HEK293 (cell line): Measurements from ENCODE around the gene NLRP9.

Source experiments
- CTCF ChIA-PET: fragments of 350-600 bp; formaldehyde crosslinking; extraction: SDS; loops from one replicate; lab custom pipeline; 2021; ENCODE audit warnings: antibody characterized with exemption; lab: Yijun Ruan, JAX
- POLR2A ChIA-PET: fragments of 300-600 bp; formaldehyde crosslinking; extraction: SDS; loops from one replicate; lab custom pipeline; 2020; ENCODE audit warnings: antibody characterized with exemption, inconsistent platforms; lab: Yijun Ruan, JAX
- H3K27ac ChIP-seq: fragments of 200-500 bp; sonication (Bioruptor generic); 2 replicates; pipeline ENCODE4 v1.5.1; 2014; ENCODE audit warnings: low read depth, low read length, control low read depth, inconsistent platforms; ENCODE audit errors: extremely low read depth
- H3K36me3 ChIP-seq, 2 experiments: fragments of 200-500 bp in 1 of 2; sonication (Bioruptor generic) in 1 of 2; 1 replicate in 1 of 2; 2 replicates in 1 of 2; pipeline ENCODE4 v1.5.1; 2014 to 2017; ENCODE audit warnings: inconsistent platforms in 2 of 2, low read length in 2 of 2; ENCODE audit not compliant: control insufficient read depth in 2 of 2, insufficient read depth in 1 of 2
- H3K4me1 ChIP-seq: fragments of 200-500 bp; sonication (Bioruptor generic); 2 replicates; pipeline ENCODE4 v1.5.1; 2014; ENCODE audit warnings: mild to moderate bottlenecking, low read length, inconsistent platforms; ENCODE audit not compliant: control insufficient read depth, insufficient read depth
- H3K4me3 ChIP-seq: 2 replicates; pipeline ENCODE4 v1.5.1; 2011; ENCODE audit warnings: low read depth, mild to moderate bottlenecking, control low read depth, low read length, moderate library complexity
- H3K9me3 ChIP-seq: fragments of 200-500 bp; sonication (Bioruptor generic); 2 replicates; pipeline ENCODE4 v1.5.1; 2014; ENCODE audit warnings: low read depth, low read length, inconsistent platforms; ENCODE audit not compliant: control insufficient read depth, insufficient read depth
- HOXC10 ChIP-seq: sonication (generic); formaldehyde crosslinking; IDR thresholded peaks from 2 replicates; pipeline ENCODE4 v1.8.1; 2023; ENCODE audit warnings: mild to moderate bottlenecking, missing genetic modification reagents
- KLF1 ChIP-seq: fragments of 450-650 bp; formaldehyde crosslinking; IDR thresholded peaks from 2 replicates; pipeline ENCODE4 v1.5.1; 2016; ENCODE audit warnings: missing biosample characterization, missing genetic modification characterization
- KLF9 ChIP-seq: fragments of 450-650 bp; formaldehyde crosslinking; IDR thresholded peaks from 2 replicates; pipeline ENCODE4 v1.5.1; 2016; ENCODE audit warnings: missing biosample characterization, missing genetic modification characterization, low read depth
- PRDM2 ChIP-seq: fragments of 450-650 bp; formaldehyde crosslinking; IDR thresholded peaks from 2 replicates; pipeline ENCODE4 v1.5.1; 2016; ENCODE audit warnings: missing biosample characterization, missing genetic modification characterization, borderline replicate concordance
- REST ChIP-seq: fragments of 450-650 bp; formaldehyde crosslinking; IDR thresholded peaks from 2 replicates; pipeline ENCODE4 v1.5.1; 2016; ENCODE audit warnings: missing biosample characterization, missing genetic modification characterization
- SALL2 ChIP-seq: fragments of 450-650 bp; formaldehyde crosslinking; IDR thresholded peaks from 2 replicates; pipeline ENCODE4 v1.5.0; 2017; ENCODE audit warnings: missing biosample characterization, mild to moderate bottlenecking, missing genetic modification characterization, borderline replicate concordance
- SP2 ChIP-seq: fragments of 450-650 bp; formaldehyde crosslinking; IDR thresholded peaks from 2 replicates; pipeline ENCODE4 v1.5.1; 2016; ENCODE audit warnings: missing biosample characterization, missing genetic modification characterization
- ZBTB44 ChIP-seq: fragments of 450-650 bp; IDR thresholded peaks from 2 replicates; pipeline ENCODE4 v1.5.1; 2018; ENCODE audit warnings: missing biosample characterization, mild to moderate bottlenecking, missing genetic modification characterization
- ZFP69B ChIP-seq: fragments of 450-650 bp; formaldehyde crosslinking; IDR thresholded peaks from 2 replicates; pipeline ENCODE4 v1.5.1; 2016; ENCODE audit warnings: missing biosample characterization, missing genetic modification characterization
- ZNF155 ChIP-seq: fragments of 450-650 bp; formaldehyde crosslinking; IDR thresholded peaks from 2 replicates; pipeline ENCODE4 v1.5.1; 2016; ENCODE audit warnings: missing biosample characterization, missing genetic modification characterization
- ZNF157 ChIP-seq: fragments of 450-650 bp; formaldehyde crosslinking; IDR thresholded peaks from 2 replicates; pipeline ENCODE4 v1.5.1; 2016; ENCODE audit warnings: missing biosample characterization, missing genetic modification characterization
- ZNF202 ChIP-seq: fragments of 450-650 bp; formaldehyde crosslinking; IDR thresholded peaks from 2 replicates; pipeline ENCODE4 v1.5.1; 2016; ENCODE audit warnings: missing biosample characterization, missing genetic modification characterization, borderline replicate concordance
- ZNF280D ChIP-seq: fragments of 450-650 bp; formaldehyde crosslinking; IDR thresholded peaks from 2 replicates; pipeline ENCODE4 v1.5.1; 2016; ENCODE audit warnings: missing biosample characterization, missing genetic modification characterization
- ZNF433 ChIP-seq: fragments of 450-650 bp; formaldehyde crosslinking; IDR thresholded peaks from 2 replicates; pipeline ENCODE4 v1.5.1; 2016; ENCODE audit warnings: missing biosample characterization, missing genetic modification characterization, low read depth
- ZNF645 ChIP-seq: fragments of 450-650 bp; formaldehyde crosslinking; IDR thresholded peaks from 2 replicates; pipeline ENCODE4; 2016; ENCODE audit warnings: missing biosample characterization, missing genetic modification characterization
- ZNF692 ChIP-seq: fragments of 450-650 bp; formaldehyde crosslinking; IDR thresholded peaks from 2 replicates; pipeline ENCODE4 v1.5.1; 2016; ENCODE audit warnings: missing biosample characterization, missing genetic modification characterization
- ZSCAN18 ChIP-seq: fragments of 450-650 bp; formaldehyde crosslinking; IDR thresholded peaks from 2 replicates; pipeline ENCODE4 v1.5.1; 2016; ENCODE audit warnings: missing biosample characterization, missing genetic modification characterization
- ZXDB ChIP-seq: fragments of 450-650 bp; formaldehyde crosslinking; IDR thresholded peaks from 2 replicates; pipeline ENCODE4 v1.5.1; 2016; ENCODE audit warnings: missing biosample characterization, missing genetic modification characterization

NLRP9 gene

GRCh38 chr19:55666343-55667005 is 71.7 kb downstream of the NLRP9 start:
- ChIA-PET POLR2A (interaction anchor here (2.7 to 3.0 kb wide), 2 partner anchors 10 to 12 kb away, joined by 10 to 12 read pairs; partner anchors contain the start of gene U2AF2), CTCF (interaction anchor here (1.0 to 1.5 kb wide), 4 partner anchors 9 to 34 kb away, joined by 3 to 4 read pairs (median 4); no protein-coding TSS in a partner anchor)
- no peak overlapping the region for H3K4me3 ChIP-seq
- H3K4me1 ChIP-seq: no peaks in the 10 kb centered on the region; the same call in 1 of the 2 replicates
- H3K36me3 ChIP-seq: peaks cover 52 to 96% of the 10 kb centered on the region in 2 experiments
- H3K9me3 ChIP-seq: no peaks in the 10 kb centered on the region
- no peak overlapping the region for H3K27ac ChIP-seq
- no peak for TF ChIP-seq ZNF692 (tag by site-specific recombination)
- no peak for TF ChIP-seq ZFP69B (tag by site-specific recombination)
- TF ChIP-seq ZNF202 (tag by site-specific recombination): no peak
- TF ChIP-seq KLF9 (tag by site-specific recombination): no peak
- no peak for TF ChIP-seq ZNF155 (tag by site-specific recombination)
- TF ChIP-seq HOXC10 (CRISPR knock-in tag): no peak
- no peak for TF ChIP-seq KLF1
- TF ChIP-seq ZBTB44 (tag by site-specific recombination): no peak
- TF ChIP-seq ZSCAN18 (tag by site-specific recombination): no peak
- no peak for TF ChIP-seq ZXDB
- TF ChIP-seq SP2 (tag by site-specific recombination): no peak
- TF ChIP-seq REST (tag by site-specific recombination): no peak
- no peak for TF ChIP-seq ZNF280D (tag by site-specific recombination)
- no peak for TF ChIP-seq ZNF433 (tag by site-specific recombination)
- TF ChIP-seq PRDM2 (tag by site-specific recombination): no peak
- no peak for TF ChIP-seq SALL2 (tag by site-specific recombination)
- no peak for TF ChIP-seq ZNF157
- no peak for TF ChIP-seq ZNF645
